Kidney epithelial cell (primary cell): Measurements from ENCODE around the gene CRYBA2. TPM values are rescaled to one million over a fixed set of nuclear protein-coding genes. Genes with fewer than 3 reads are reported as not detected.

Source experiments
- DNase-seq: peaks from one replicate; pipeline ENCODE4 v3.0.0-alpha.2; 2010; ENCODE audit warnings: low read depth
- H3K27me3 ChIP-seq: 2 replicates; pipeline ENCODE4 v1.6.0; 2011; ENCODE audit warnings: low read length; ENCODE audit not compliant: control insufficient read depth, insufficient read depth
- H3K36me3 ChIP-seq: 2 replicates; pipeline ENCODE4 v1.5.1; 2011; ENCODE audit warnings: low read length; ENCODE audit not compliant: control insufficient read depth, insufficient read depth
- H3K4me3 ChIP-seq: 2 replicates; pipeline ENCODE4 v1.5.1; 2011; ENCODE audit warnings: low read depth, mild to moderate bottlenecking, control low read depth, low read length
- total RNA-seq: library from RNA; depleted of rRNA; stranded (reverse); fragments of >200 nt; gene quantifications from 2 replicates; pipeline ENCODE4 v1.2.3, GENCODE V29; 2015
- TF ChIP-seq, protein P1 (sequence below): IDR thresholded peaks from 2 replicates; pipeline ENCODE4 v1.5.1; 2011; ENCODE audit warnings: mild to moderate bottlenecking, moderate library complexity, low read length, control low read depth, inconsistent platforms; ENCODE audit not compliant: insufficient read depth, poor library complexity, severe bottlenecking

CRYBA2 gene
- total RNA-seq, 1 donor from 2014 or later, result not detected

DNA sequence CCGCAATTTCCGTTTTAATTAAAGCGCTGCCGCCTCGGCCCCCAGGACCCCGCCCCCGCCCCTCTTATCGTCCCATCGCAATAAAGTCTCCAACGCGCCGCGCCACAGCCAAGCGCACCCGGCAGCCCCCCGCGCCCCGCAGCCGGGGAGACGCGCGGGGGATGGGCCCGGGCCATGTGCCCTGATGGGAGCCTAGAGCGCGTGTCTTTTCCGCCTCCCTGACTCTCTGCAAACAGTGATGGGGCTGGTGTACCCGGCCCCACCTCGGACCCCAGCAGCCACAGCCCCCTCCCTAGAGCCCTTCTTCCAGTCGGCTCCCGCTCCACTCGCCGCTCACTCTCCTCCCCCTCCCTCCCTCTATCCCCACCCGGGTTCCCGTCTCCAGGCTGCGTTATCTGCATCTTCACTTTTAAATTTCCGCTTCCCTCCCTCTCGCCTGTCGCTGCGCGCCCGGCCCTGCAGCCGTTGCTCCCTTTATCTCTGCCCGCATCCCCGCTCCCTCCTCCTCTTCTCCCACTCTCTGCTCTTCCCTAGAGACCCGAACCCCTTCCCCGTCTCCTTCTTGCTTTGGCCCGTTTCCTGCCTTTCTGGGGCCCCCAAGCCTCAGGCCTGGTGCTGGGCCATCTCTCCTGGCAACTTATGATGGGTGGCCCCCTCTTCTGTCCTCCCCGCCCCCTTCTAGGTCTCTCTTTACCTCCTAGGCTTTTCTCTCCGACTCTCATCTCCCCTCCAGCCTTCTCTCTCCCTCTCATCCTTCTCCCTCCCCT lies 7.7 kb downstream of the CRYBA2 start:
- DNase-seq, result no peak
- Histone ChIP-seq H3K36me3 (no peaks in the 10 kb centered on the region), H3K4me3 (no peak overlapping the region), H3K27me3 (peaks cover 90% of the 10 kb centered on the region)
- TF ChIP-seq, protein P1, sequence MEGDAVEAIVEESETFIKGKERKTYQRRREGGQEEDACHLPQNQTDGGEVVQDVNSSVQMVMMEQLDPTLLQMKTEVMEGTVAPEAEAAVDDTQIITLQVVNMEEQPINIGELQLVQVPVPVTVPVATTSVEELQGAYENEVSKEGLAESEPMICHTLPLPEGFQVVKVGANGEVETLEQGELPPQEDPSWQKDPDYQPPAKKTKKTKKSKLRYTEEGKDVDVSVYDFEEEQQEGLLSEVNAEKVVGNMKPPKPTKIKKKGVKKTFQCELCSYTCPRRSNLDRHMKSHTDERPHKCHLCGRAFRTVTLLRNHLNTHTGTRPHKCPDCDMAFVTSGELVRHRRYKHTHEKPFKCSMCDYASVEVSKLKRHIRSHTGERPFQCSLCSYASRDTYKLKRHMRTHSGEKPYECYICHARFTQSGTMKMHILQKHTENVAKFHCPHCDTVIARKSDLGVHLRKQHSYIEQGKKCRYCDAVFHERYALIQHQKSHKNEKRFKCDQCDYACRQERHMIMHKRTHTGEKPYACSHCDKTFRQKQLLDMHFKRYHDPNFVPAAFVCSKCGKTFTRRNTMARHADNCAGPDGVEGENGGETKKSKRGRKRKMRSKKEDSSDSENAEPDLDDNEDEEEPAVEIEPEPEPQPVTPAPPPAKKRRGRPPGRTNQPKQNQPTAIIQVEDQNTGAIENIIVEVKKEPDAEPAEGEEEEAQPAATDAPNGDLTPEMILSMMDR, result no peak

DNA sequence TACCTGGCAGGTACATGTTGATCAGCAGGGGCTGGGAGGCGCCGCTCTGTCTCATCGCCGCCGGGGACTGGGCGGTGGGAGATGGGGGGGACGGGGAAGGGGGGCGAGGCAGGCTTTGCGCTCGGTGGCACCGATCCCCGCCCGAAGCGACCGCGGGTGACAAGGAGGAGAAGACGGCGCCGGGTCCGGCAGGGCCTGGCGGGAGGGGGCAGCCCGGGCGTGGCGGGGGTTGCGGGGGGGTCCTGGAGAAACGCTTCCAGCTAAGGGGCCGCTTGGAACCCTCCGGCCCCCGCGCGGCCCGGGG lies 8.2 kb downstream of the CRYBA2 start, which contains the start of gene FEV:
FEV (minus strand) TSS at position 164 of the 304 bp plus-strand sequence; CDS start at position 55, 109 bp downstream.
- DNase-seq, result no peak
- no peaks in the 10 kb centered on the region for H3K36me3 ChIP-seq
- TF ChIP-seq, protein P1, result no peak
- no peak within 1 kb of the TSS for H3K4me3 ChIP-seq
- H3K27me3 ChIP-seq, result peaks cover 89% of the 10 kb centered on the region

DNA sequence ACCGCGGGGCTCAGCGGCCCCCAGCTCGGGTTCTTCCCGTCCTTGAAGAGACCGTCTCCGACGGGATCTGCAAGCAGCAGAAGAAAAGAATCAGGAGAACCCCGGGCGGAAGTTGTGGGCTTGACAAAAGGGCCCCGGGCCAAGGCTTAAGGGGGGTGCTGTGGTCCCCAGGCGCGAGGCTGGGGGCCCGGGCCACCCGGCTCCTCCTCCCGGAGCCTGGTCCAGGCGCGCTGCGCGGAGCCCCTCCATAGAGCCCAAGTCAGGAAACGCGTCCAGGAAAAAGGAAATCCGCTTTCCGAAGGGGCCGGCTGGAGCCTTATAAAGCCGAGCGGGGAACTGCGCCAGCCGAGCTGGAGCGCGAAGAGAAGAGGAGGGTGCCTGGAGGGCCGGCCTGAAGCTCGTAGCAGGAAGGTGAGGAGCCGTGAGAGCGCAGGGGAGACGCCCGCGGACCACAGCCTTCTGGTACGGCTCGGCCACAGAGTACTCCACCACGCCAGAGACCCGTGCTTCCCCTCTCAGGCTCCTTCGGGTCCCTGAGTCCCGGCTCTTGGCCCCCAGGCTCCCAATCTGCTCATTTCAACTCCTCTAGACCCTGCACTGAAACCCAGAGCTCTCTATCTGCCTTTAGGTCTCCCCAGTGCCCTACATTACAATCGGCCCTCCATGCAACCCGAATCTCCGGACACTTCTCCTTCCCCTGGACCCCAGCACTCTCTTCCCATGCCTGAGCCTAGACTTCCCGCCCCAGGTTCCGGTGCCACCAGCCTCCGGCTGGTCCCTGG lies 8.8 kb downstream of the CRYBA2 start:
- no peak for DNase-seq
- Histone ChIP-seq H3K4me3 (no peak overlapping the region), H3K27me3 (peaks cover 87% of the 10 kb centered on the region), H3K36me3 (no peaks in the 10 kb centered on the region)
- TF ChIP-seq, protein P1, result no peak

DNA sequence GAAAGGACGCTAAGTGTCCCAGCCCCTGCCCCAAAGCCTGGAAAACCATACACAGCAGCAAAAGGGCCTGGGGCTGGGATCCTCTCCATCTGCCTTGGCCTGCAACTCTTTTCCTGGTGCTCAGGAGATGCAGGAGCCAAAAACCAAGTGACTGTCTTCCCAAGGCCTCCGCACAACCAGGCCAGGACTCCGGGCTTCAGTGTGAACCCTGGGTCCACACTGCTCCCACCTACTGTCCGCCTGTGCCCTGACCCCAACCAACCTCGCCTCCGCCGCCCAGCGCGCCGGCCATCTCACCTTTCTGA lies 9.3 kb downstream of the CRYBA2 start:
- DNase-seq, result no peak
- Histone ChIP-seq H3K27me3 (peaks cover 82% of the 10 kb centered on the region), H3K36me3 (no peaks in the 10 kb centered on the region), H3K4me3 (no peak overlapping the region)
- TF ChIP-seq, protein P1, result no peak

DNA sequence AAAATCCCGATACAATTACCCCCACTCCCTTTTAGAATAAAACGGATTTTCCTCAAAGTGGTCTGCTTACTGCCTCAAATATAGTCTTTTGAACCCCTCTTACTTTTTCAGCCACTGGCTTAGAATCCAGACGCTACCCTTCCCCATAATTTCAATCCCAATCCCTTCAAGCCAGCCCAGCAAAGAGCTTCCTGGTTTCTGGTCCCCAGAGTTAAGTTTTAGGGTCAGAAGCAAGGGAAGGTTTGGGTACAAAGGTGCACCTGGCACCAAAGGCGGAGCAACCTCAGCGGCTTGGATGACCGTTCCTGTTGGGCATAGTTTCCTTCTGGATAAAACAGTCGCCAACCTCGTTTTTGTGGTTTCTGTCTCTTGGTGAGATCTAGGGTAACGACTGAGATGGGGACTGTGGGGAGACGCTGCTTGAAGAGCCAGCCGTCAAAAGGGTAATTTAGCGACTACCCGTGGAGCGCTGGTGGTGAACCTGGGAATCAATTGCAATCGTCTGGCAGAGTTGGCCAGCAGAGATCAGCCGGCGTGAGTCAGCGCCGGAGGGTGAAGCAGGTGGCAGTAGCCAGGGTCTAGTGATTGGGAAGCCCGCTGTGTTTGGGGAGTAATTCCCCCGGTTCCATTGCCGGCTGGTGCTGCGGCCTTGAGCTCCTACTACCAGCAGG lies 9.8 kb downstream of the CRYBA2 start:
- DNase-seq, result no peak
- Histone ChIP-seq H3K4me3 (no peak overlapping the region), H3K36me3 (no peaks in the 10 kb centered on the region), H3K27me3 (peaks cover 78% of the 10 kb centered on the region)
- TF ChIP-seq, protein P1, result no peak
